Pancreas (tissue), 10 donors: Measurements from ENCODE around the gene EPHA1. TPM values are rescaled to one million over a fixed set of nuclear protein-coding genes. Genes with fewer than 3 reads are reported as not detected.
A peak's percentile ranks its signal among the peaks of the same experiment; 100 is the strongest.

ENCODE experiments used
- ATAC-seq, 4 donors: fragments of 200-7000 bp; cut with Tn5 transposase; one replicate each; pipeline versions ENCODE4 v1.8.0 to v1.9.1; 2020; ENCODE audit warnings: mild to moderate bottlenecking in 4 of 4, moderate library complexity in 4 of 4
- DNase-seq, 6 donors: peaks; one replicate each; pipeline ENCODE4 v3.0.0-alpha.2; 2020
- FAIRE-seq: peaks from 2 replicates; lab custom pipeline; 2012; peaks lifted over from hg19 to GRCh38; lab: Jason Lieb, UNC
- H3K27ac ChIP-seq, 4 donors: fragments of 200-600 bp; sonication (generic); 1 replicate in 3 of 4; 2 replicates in 1 of 4; pipeline versions ENCODE4 v1.5.0 to v1.8.0; 2020
- H3K27me3 ChIP-seq, 4 donors: fragments of 200-600 bp; one replicate each; pipeline ENCODE4 v1.8.0; 2021
- H3K36me3 ChIP-seq, 3 donors: fragments of 200-600 bp; sonication (generic) in 1 of 3; one replicate each; pipeline versions ENCODE4 v1.5.0 to v1.8.0; 2020 to 2021
- H3K4me1 ChIP-seq, 3 donors: fragments of 200-600 bp; one replicate each; pipeline ENCODE4 v1.8.0; 2021
- H3K4me3 ChIP-seq, 4 donors: fragments of 200-600 bp; sonication (generic) in 2 of 4; one replicate each; pipeline versions ENCODE4 v1.5.0 to v1.8.0; 2020 to 2021
- H3K9me3 ChIP-seq, 4 donors: fragments of 200-600 bp; one replicate each; pipeline ENCODE4 v1.8.0; 2021
- WGBS, 2 donors: extraction: QIAGEN DNeasy Blood & Tissue Kit; methylation state at CpG; one replicate each; pipeline ENCODE4 v1.1.7; 2013; 5-methylcytosine and 5-hydroxymethylcytosine counted together
- intact Hi-C, 3 donors: fragments of 100-400 bp; cut with DNase I; formaldehyde crosslinking; loops; one replicate each; pipeline versions ENCODE4 v1.11.1 to v1.14.2; 2022
- polyA plus RNA-seq, 2 donors: library from polyadenylated mRNA; stranded (reverse); fragments of 200-250 nt; gene quantifications; one replicate each; pipeline ENCODE4 v1.2.3, GENCODE V29; 2013
- total RNA-seq, 6 donors: library from RNA; stranded (reverse); fragmentation: NEBNext Ultra II Directional in 4 of 6; extraction: Animal tissue kit (Norgen Biotek cat#: 25700) in 4 of 6; gene quantifications; one replicate each; pipeline versions ENCODE4 v1.2.1 to v1.2.4, GENCODE V29; 2021 to 2023
- TF ChIP-seq, protein P1 (sequence below), 4 donors: fragments of 200-600 bp; sonication (generic) in 3 of 4; IDR thresholded peaks; one replicate each; pipeline versions ENCODE4 v1.5.0 to v1.8.0; 2021; ENCODE audit warnings: antibody characterized with exemption in 4 of 4
- donor health status: healthy with polysubstance abuse.
- donor health status: DM: no; HTN: no; CAD: no; lungs with moderate emphysema.
- donor health status: DM: no; HTN: no; CAD: no.
- donor health status: control.
- donor health status: control.
- donor health status: Bipolar disorder and iron deficiency.
- donor health status: DM: yes; HTN: yes; CAD: no.
- donor health status: DM: no; HTN: no; CAD: no.
- donor health status: DM: no; HTN: no; CAD: no.
- donor health status: DM: yes; HTN: yes; CAD: no.

EPHA1 gene
- total and polyA plus RNA-seq, 8 donors = 5.3 to 14.2 (median 7.8) TPM

DNA sequence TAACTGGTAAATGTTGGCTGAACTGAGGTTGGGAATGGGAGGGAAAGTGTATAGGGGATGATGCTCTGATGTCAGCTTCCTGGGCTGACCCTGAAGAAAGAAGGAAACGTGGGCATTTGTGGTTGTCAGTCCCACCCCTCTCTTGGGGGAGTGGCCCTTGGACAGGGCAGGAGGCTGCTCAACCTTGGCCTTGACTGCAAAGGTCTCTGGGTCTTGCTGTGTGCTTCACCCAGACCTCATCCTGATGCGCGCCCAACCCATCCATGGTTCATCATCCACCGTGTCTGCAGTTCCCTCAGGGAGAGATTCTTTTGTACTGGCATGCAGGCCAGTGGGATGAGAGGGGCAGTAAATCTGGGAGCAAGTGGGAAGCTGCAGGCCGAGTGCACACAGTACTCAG, 32.3 kb downstream of the EPHA1 start:
- Histone ChIP-seq H3K4me1 (peaks cover 0 to 8% (median 0%) of the 10 kb centered on the region in 3 donors), H3K4me3 (no peak overlapping the region), H3K27me3 (no peaks in the 10 kb centered on the region), H3K9me3 (no peaks in the 10 kb centered on the region), H3K27ac (no peak overlapping the region), H3K36me3 (no peaks in the 10 kb centered on the region)
- ATAC-seq = no peak
- 72 to 76% methylated on average over 5 of the region's 5 CpGs for WGBS, 2 donors
- TF ChIP-seq, protein P1, sequence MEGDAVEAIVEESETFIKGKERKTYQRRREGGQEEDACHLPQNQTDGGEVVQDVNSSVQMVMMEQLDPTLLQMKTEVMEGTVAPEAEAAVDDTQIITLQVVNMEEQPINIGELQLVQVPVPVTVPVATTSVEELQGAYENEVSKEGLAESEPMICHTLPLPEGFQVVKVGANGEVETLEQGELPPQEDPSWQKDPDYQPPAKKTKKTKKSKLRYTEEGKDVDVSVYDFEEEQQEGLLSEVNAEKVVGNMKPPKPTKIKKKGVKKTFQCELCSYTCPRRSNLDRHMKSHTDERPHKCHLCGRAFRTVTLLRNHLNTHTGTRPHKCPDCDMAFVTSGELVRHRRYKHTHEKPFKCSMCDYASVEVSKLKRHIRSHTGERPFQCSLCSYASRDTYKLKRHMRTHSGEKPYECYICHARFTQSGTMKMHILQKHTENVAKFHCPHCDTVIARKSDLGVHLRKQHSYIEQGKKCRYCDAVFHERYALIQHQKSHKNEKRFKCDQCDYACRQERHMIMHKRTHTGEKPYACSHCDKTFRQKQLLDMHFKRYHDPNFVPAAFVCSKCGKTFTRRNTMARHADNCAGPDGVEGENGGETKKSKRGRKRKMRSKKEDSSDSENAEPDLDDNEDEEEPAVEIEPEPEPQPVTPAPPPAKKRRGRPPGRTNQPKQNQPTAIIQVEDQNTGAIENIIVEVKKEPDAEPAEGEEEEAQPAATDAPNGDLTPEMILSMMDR (IDR thresholded peaks at IDR 0.05) = no peak
- intact Hi-C loops = no loop called here
- no peak for DNase-seq
- FAIRE-seq = no peak

DNA sequence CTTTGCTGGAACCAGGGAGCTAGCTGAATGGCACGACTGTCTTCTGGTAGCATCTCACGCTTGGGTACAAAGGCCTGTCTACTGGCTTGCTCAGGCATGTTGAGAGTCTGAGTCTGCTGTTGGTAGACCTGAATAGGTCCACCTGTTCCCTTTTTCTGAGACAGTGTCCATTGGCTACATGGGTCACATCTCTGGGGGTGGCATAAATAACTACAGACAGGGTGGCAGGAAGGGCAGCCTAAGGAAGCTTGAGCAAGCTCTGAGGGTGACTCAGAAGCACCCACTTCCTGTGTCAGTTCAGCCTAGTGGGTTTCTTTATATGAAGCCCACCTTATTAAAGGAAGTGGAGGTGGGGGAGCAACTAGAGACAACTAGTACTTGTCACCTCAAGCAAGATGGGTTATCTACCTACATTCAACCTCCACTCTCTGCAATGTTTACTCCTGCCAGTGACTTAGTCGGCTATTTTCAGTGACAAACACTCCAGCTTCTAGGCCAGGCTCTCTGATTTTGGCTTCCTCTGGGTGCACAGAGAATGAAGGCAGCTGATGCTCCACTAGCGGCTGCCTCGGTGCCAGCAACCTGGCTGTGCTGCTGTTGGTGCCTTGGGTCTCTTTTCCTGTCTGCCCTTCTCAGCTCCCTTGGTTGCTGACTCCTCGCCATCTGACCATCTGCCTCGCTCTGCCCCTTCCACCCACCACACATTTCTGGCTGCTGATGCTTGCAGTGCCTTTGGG, 33.2 kb downstream of the EPHA1 start:
- H3K4me1 ChIP-seq = peaks cover 0 to 8% (median 0%) of the 10 kb centered on the region in 3 donors
- intact Hi-C loops = no loop called here
- peak in 1 of 4 donors; percentile 26 for ATAC-seq
- no peak for DNase-seq
- TF ChIP-seq, protein P1 (IDR thresholded peaks at IDR 0.05) = no peak
- no peaks in the 10 kb centered on the region for H3K27me3 ChIP-seq
- H3K4me3 ChIP-seq = no peak overlapping the region
- H3K36me3 ChIP-seq = no peaks in the 10 kb centered on the region
- FAIRE-seq = no peak
- peak overlapping the region in 1 of 4 donors; percentile 31 for H3K27ac ChIP-seq
- H3K9me3 ChIP-seq = no peaks in the 10 kb centered on the region
- 78 to 84% methylated on average over 7 of the region's 7 CpGs for WGBS, 2 donors

DNA sequence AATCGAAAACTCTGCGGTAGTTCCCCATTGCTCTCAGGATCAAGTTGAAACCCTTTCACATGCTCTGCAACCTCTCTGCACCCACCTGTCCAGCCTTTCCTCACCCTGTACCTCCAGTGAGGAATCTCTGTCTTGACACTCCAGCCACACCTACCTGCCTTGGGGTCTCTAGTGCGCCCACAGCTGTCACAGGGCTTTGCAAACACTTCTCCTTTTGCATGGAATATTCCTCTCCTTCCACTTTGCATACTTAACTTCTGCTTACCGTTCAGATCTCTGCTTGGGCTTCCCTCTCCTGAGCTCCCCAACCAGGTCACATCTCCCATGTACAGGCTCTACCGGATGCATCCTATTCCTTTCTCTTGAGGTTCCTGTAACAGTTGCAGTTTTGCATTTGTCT, 34.1 kb downstream of the EPHA1 start:
- DNase-seq (no peak), ATAC-seq (peak in 1 of 4 donors; percentile 44), FAIRE-seq (no peak)
- Histone ChIP-seq H3K27me3 (no peaks in the 10 kb centered on the region), H3K36me3 (no peaks in the 10 kb centered on the region), H3K4me1 (peaks cover 0 to 6% (median 0%) of the 10 kb centered on the region in 3 donors), H3K4me3 (no peak overlapping the region), H3K9me3 (no peaks in the 10 kb centered on the region), H3K27ac (no peak overlapping the region)
- intact Hi-C loops = no loop called here
- TF ChIP-seq, protein P1 (IDR thresholded peaks at IDR 0.05) = no peak
- WGBS, 2 donors = 82 to 86% methylated on average over 5 of the region's 5 CpGs

DNA sequence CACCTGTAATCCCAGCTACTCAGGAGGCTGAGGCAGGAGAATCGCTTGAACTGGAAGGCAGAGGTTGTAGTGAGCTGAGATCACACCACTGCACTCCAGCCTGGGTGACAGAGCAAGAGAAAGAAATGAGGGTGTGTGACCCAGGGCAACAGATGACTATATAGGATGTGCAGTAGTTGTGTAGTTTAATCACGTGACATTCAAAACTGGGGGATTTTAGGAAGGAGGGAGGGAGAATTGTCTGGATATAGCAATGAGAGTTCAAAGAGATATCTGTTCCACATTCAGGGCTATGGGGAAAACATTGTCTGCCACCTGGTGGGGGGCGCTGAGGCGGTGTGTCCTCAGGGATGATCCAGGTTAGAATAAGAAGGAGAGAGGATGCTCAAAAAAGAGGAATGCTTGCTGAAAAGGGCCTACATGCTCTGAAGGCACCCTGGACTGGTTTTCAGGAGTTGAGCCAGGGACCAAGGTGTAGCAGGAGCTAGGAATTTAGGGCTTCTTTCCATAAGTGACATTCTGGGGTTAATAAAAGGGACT, 35.3 kb downstream of the EPHA1 start:
- DNase-seq (no peak), FAIRE-seq (no peak), ATAC-seq (no peak)
- TF ChIP-seq, protein P1 (IDR thresholded peaks at IDR 0.05) = no peak
- Histone ChIP-seq H3K9me3 (no peaks in the 10 kb centered on the region), H3K27ac (no peak overlapping the region), H3K4me1 (no peaks in the 10 kb centered on the region), H3K36me3 (no peaks in the 10 kb centered on the region), H3K4me3 (no peak overlapping the region), H3K27me3 (no peaks in the 10 kb centered on the region)
- intact Hi-C loops = no loop called here
- WGBS, 2 donors = 79 to 91% methylated on average over 4 of the region's 4 CpGs

DNA sequence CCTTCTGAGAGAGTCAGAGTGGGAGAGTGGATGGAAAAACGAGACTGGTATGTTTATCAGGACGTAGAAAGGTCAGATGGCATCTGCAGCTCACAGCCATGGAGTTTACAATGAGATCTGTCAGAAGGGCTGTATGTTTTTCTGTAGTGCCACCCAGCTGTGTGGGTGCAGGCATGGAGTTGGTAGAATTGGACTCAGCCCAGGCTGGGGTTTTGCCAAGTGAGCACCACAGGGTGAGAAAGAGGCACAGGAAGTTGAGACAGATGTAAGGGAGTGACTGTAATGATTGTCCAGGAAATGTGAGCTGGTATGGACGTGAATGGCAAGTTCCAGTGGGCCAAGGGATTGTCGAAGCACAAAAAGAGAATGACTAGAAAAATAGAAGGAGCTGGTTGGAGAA, 36.6 kb downstream of the EPHA1 start:
- no peak overlapping the region for H3K27ac ChIP-seq
- H3K9me3 ChIP-seq = no peaks in the 10 kb centered on the region
- H3K4me1 ChIP-seq = no peaks in the 10 kb centered on the region
- peak in 1 of 6 donors; percentile 51 for DNase-seq
- TF ChIP-seq, protein P1 (IDR thresholded peaks at IDR 0.05) = no peak
- 41 to 54% methylated on average over 4 of the region's 4 CpGs for WGBS, 2 donors
- no peak for FAIRE-seq
- intact Hi-C loops = no loop called here
- H3K36me3 ChIP-seq = no peaks in the 10 kb centered on the region
- H3K4me3 ChIP-seq = no peak overlapping the region
- ATAC-seq = peak in 3 of 4 donors; percentile 55 to 77 (median 65)
- H3K27me3 ChIP-seq = no peaks in the 10 kb centered on the region
